Activated gamma-delta T cell treated with anti-CD3 and anti-CD28 coated beads, Interleukin-2, amount 50 U/mL, for 16 hours (primary cell): ENCODE measurements around the gene UQCRC1.
A peak's percentile ranks its signal among the peaks of the same experiment; 100 is the strongest.

Source experiments
- DNase-seq: peaks from one replicate; pipeline ENCODE4 v3.0.0-alpha.2; 2020; ENCODE audit warnings: low read depth

Gene UQCRC1

DNA sequence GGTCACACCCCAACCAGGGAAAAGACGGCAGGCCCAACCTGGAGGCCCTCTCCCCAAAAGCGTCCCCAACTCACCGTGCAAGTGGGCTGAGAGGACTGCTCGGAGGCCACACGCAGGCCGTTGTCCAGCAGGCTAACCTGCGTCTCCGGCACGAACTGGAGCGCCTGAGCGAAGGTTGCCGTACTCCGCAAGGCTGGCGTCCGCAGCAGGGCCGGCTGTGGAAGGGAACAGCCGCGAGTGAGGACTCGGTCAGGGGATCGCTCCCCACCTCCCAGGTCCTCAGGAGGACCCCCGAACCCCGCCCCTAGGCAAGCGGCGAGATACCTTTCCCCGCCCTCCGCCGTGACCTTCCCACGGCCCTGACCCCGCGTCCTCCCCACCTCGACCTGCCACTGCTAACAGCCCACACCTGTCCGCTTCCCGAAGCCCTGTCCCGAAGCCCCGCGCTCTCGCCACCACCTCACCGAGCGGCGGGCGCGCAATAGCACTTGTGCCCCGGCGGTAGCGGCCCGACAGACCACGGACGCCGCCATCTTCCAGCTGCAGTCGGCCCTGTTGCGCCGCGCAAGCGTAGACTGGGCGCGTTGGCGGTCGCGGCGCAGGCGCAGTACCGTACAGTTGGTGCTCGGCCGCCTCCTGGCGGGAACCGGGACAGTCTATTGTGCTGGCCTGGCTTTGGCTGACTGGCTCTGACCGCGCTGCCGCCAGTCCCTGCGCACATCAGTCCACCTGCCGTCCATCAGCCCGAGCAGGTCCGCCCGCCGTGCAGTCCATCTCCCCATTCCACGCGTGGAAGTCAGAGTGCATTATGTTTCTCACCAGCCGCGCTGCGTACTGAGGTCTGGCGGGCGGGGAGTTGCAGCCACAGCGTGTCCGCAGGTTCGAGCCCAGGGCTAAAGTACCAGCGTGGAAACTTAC, at the start of gene UQCRC1:
UQCRC1 (minus strand) TSS at position 559 of the 918 bp plus-strand sequence; CDS start at position 533, 26 bp downstream.
- peak; percentile 81 for DNase-seq

- no peak for DNase-seq
These were observed 47.4 kb upstream of the UQCRC1 start for GRCh38 chr3:48656841-48657281.

GRCh38 chr3:48656061-48656840, 46.8 kb upstream of the UQCRC1 start:
- DNase-seq = peak; percentile 72

- DNase-seq = peak; percentile 35
These were observed 46.2 kb upstream of the UQCRC1 start for GRCh38 chr3:48655606-48656005.

DNA sequence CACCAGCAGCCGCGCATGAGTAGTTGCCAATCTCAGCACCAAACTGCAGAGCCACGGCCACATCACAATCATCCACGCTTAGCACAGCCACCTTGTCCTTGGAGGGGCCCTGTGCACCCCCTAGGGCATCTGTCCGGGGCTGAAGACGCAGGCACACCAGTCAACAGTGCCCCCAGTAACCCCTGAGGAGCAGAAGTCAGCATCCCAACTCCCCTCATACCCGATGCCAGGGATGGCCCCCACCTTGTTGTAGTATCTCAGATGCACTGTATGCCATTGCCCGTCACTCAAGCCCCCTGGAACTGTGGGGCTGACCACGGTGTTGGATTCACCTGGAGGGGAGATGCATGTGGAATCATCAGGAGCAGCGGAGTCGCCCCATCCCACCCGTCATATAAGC, 45.6 kb upstream of the UQCRC1 start:
- DNase-seq = no peak

DNA sequence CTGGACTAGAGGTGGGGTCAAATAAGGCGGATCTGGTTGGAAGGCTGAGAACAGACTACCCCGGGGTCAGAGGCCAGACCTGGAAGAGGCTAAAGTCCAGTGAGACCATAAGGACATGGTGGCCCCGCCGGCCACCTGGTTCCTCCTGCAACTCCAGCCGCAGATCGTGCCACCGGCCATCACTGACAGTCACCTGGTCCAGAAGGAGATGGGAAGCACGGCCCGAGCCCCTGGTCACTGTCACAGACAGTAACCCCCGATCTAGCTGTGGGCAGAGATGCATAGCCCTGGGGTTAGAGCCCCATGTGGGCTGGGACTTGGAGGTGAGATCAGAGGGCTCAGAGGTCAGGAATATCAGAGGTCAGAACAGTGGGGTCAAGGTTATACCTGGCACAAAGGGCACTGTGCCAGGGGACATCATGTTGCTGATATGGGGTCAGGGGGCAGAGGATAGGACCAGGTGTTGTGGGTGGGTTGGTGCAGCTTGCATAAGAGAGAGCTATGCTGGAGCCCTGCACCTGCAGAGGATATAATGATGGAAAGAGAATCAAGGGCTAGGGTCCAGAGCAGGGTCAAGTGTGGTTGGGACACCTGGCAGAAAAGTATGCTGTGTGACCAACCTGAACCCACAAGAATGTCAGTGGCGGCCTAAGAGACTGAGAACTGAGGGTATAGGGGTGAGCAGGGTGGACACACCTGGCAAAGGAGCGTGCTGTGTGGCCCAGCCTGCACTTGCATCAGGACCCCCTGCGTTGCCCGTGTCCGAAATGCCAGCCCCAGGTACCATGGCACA, 43.7 kb upstream of the UQCRC1 start:
- no peak for DNase-seq

DNA sequence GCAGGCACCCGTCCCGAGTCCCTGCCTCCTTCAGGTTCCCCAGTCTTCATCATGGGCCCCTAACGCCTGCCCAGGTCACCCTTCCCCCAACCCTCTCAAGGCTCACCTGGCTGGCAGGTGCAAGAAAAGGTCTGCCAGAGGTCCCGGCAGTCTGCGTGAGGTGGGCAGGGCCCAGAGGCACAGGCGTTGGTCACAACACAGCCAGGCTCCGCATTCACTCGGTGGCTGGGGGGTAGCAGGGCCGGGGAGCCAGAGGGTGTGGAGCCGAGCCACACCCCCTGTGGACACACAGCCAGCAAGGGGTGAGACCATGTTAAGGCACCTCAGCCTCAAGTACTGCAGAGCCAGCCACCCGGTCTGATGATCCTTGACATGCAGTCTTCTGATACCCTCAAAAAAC, 42.3 kb upstream of the UQCRC1 start:
- DNase-seq = no peak

- DNase-seq = no peak
These were observed 41.3 kb upstream of the UQCRC1 start for GRCh38 chr3:48650723-48651122.

- DNase-seq = no peak
These were observed 38.9 kb upstream of the UQCRC1 start for GRCh38 chr3:48648188-48648850.

GRCh38 chr3:48647714-48648113, 38.3 kb upstream of the UQCRC1 start:
- DNase-seq = no peak

DNA sequence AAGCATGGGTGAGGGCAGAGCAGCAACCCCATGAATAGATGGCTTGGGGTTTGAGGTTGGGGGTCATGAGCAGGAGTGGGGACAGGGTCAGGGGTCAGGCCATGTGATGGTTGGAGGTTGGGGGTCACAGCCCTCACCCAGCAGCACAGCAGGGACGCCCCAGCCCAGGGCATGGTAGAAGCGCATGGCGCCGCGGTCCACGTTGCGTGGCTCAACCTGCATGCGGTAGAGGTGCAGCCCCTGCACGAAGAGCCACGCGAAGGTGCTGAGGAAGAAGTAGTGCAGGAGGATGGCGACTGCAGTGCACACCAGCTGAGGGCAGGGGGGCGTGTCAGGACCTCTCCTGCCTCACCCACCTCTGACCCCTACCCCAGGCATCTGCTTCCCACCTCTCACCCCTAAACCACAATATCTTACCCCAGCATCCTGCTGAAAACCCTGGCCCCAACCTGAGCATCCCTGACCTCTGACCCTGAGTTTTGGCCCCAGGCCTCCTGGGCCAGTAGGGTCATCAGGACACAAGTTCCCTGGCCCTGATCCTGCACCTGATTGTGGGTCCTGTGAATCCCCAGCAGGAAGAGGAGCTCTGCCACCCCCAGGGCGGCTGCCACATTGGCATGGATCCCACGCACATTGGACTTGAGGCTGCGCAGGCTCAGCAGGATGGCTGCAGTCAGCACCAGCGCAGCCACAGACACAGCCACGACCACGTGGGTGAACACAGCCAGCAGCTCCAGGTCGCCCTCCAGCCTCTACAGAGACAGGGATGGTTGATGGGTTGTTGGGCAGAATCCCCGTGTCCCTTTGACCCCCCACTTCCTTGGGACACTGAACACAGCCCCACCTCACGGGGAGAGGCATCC, 35.7 kb upstream of the UQCRC1 start:
- DNase-seq = no peak

DNA sequence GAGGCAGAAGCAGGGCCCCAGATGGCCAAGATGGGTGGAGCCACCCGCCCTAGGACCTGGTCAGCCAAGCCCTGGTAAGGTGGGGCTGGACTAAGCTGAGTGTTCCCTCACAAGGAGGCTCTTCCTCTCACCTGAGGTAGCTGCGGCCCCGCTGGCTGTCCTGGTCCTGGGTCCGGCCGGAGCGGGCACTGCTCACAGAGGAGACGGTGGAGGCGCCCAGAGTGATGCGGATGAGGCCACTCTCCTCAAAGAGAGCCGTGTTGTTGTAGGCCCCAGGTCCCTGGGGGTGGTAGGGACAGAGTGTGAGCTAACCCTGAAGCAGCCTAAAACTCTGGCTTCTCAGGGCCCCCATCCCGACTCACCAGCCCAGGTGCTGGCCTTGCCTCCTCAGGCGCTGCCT, 33.2 kb upstream of the UQCRC1 start:
- DNase-seq = no peak

- DNase-seq = no peak
These were observed 31.9 kb upstream of the UQCRC1 start for GRCh38 chr3:48641396-48641795.

DNA sequence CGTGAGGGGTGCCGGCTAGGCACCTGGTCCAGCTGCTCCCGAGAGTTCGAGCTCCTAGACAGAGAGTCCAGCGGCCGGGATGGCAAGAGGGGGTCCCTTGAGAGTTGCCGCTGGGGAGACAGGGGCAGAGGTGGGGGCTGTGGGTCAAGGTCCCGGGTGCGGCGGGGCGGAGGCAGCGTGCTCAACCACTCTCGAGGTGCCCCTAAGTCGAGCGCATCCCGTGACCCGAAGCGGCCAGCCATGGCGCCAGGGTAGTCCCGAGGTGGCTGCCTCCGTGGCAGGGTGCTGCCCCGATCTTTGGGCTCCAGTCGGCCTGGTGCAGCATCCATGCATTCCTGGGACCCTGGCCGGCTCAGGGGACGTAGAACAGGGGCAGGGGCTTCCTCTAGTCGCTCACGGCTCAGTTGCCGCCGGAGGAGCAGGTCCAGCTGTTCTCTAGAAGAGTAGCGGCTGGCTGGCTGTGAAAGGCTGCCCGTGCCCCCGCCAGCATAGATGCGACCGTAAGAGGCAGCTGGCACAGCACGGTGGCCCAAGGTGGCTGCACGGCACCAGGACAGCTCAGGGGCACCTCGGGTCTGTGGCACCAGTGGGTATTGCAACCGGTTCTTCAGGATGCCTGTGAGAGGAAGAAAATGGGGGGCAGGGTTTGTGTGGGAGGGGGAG, 30.6 kb upstream of the UQCRC1 start:
- no peak for DNase-seq

DNA sequence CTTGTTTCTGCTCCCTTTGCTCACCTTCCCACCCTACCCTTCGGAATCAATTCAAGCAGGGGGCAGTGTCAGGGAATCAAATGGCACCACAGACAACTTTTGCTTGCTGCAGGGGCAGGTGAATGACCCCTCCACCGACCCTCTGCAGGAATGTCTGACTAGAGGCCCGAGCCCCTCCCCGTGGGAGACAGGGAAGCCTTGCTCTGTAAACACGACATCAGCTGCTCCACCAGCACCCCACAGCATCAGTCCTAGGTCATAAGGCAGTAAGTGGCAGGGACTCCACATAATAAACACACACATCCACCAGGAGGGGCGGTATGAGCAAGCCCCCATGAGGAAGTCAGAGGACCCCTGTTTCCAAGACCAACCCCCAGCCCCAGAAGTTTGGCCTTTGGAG, 27.9 kb upstream of the UQCRC1 start:
- no peak for DNase-seq

GRCh38 chr3:48636149-48636655, 26.8 kb upstream of the UQCRC1 start:
- DNase-seq = no peak

DNA sequence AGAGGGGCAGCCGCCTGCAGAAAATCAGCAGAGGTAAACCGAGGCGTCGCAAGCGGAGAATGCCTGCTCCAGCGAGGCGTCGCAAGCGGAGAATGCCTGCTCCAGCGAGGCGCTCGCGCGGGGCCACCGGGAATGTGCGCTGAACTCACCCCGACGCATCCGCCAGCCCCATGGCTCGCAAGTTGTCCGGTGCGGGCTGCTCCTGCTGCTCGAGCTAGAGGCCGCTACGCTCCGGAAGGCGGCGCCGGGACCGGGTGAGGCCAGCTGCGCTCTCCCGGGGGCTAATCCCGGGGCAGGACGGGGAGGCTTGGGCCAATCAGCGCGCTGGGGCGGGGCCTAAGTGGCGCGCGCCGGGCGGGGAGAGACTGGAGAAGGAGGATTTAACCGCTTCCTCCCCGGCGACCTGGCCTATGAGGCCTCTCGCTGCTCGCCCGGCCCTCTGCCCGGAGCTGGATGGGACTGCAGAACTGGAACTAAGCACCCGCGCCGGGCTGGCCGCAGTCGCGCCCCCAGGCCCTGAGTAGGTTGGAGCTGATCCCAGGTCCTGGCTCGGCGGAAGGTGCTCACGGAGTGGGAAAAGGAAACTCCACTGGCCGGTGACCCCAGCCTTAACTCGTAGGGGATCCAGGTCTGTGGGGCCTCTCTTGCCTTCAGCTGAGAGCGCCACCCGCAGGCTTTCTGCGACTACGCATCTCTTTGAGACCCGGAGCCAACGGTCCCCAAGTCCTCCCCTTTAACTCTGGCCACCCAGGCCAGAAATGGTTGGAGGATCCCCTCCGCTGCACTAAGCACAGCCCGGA, 26.0 kb upstream of the UQCRC1 start, which contains the start of gene SLC26A6:
SLC26A6 (minus strand) TSS at position 240 of the 800 bp plus-strand sequence; CDS start at position 172, 68 bp downstream.
- DNase-seq = peak; percentile 89

DNA sequence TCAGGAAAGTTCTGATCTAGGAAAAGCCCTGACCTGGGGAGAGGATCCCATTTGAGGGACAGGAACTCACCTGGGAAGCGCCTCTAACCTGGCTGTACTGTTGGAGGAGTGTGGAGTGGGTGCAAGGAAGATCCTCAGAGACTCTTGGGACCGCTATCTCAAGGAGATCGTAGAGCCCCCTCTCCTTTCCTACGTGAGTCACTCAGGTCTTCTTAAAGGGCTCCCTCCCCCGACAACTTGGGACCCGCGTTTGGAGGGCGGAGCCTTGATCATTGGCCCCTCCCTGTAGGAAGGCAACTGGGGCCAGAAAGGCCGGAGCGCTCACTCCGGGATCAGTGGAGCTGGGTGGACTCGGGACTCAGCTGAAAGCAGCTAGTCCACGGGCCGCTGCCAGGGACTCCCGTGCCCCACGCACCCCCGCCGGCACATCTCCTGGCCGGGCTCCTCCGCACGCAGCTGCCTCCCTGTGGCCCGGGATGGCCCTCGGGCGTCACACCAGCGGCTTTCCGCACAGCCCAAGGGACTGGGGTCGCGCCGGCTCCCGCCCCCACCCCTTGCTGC, 25.3 kb upstream of the UQCRC1 start:
- peak; percentile 28 for DNase-seq

- no peak for DNase-seq
These were observed 24.3 kb upstream of the UQCRC1 start for GRCh38 chr3:48633743-48634142.
